ENCODE measurements around the gene MYH13. TPM values are rescaled to one million over a fixed set of nuclear protein-coding genes. Genes with fewer than 3 reads are reported as not detected.

The MYH13 gene
- total RNA-seq, 1 donor from 2014 or later = not detected

- H3K4me3 ChIP-seq = no peak overlapping the region
- no peak for DNase-seq
- no peak overlapping the region for H3K27ac ChIP-seq (replicated peaks)
- no peaks in the 10 kb centered on the region for H3K27me3 ChIP-seq (ENCODE audit: low read depth)
- no peaks in the 10 kb centered on the region for H3K36me3 ChIP-seq
- H3K4me1 ChIP-seq = no peaks in the 10 kb centered on the region
- no peaks in the 10 kb centered on the region for H3K9me3 ChIP-seq (replicated peaks)
- TF ChIP-seq, protein P1, sequence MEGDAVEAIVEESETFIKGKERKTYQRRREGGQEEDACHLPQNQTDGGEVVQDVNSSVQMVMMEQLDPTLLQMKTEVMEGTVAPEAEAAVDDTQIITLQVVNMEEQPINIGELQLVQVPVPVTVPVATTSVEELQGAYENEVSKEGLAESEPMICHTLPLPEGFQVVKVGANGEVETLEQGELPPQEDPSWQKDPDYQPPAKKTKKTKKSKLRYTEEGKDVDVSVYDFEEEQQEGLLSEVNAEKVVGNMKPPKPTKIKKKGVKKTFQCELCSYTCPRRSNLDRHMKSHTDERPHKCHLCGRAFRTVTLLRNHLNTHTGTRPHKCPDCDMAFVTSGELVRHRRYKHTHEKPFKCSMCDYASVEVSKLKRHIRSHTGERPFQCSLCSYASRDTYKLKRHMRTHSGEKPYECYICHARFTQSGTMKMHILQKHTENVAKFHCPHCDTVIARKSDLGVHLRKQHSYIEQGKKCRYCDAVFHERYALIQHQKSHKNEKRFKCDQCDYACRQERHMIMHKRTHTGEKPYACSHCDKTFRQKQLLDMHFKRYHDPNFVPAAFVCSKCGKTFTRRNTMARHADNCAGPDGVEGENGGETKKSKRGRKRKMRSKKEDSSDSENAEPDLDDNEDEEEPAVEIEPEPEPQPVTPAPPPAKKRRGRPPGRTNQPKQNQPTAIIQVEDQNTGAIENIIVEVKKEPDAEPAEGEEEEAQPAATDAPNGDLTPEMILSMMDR (IDR thresholded peaks at IDR 0.05; ENCODE audit: borderline replicate concordance) = no peak
- intact Hi-C loops (cut with micrococcal nuclease) = no loop called here
Observed at GRCh38 chr17:10415161-10415560, 42.4 kb upstream of the MYH13 start.

DNA sequence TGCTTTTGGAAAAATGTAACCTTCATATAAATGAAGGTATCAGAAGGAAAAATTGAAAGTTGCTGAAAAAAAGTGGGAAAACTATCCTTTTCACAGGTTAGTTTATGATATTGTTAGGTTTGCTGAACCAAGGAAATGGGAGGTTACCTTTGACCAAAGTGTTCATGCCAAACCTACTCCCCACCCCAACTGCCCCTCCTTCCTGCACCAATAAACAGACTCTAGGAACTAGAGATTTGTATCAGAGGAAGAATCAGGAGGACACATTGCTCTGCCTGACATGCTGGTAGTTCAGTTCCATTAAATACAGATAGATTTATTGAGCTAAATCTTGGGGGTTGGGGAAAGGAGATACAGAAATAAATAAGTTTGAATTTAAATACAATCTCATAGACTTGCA lies 30.8 kb upstream of the MYH13 start:
- H3K9me3 ChIP-seq (replicated peaks) = no peaks in the 10 kb centered on the region
- H3K27ac ChIP-seq (replicated peaks) = no peak overlapping the region
- H3K4me1 ChIP-seq = no peaks in the 10 kb centered on the region
- TF ChIP-seq, protein P1 (IDR thresholded peaks at IDR 0.05; ENCODE audit: borderline replicate concordance) = no peak
- no peak for DNase-seq
- intact Hi-C loops (cut with micrococcal nuclease) = no loop called here
- H3K4me3 ChIP-seq = no peak overlapping the region
- no peaks in the 10 kb centered on the region for H3K27me3 ChIP-seq (ENCODE audit: low read depth)
- H3K36me3 ChIP-seq = no peaks in the 10 kb centered on the region

- Histone ChIP-seq H3K4me3 (no peak overlapping the region), H3K27ac (replicated peaks) (no peak overlapping the region), H3K9me3 (replicated peaks) (no peaks in the 10 kb centered on the region), H3K4me1 (no peaks in the 10 kb centered on the region), H3K36me3 (no peaks in the 10 kb centered on the region), H3K27me3 (ENCODE audit: low read depth) (peaks cover 7% of the 10 kb centered on the region)
- intact Hi-C loops (cut with micrococcal nuclease) = no loop called here
- no peak for DNase-seq
- TF ChIP-seq, protein P1 (IDR thresholded peaks at IDR 0.05; ENCODE audit: borderline replicate concordance) = no peak
Observed at GRCh38 chr17:10398352-10398751, 25.5 kb upstream of the MYH13 start.

DNA sequence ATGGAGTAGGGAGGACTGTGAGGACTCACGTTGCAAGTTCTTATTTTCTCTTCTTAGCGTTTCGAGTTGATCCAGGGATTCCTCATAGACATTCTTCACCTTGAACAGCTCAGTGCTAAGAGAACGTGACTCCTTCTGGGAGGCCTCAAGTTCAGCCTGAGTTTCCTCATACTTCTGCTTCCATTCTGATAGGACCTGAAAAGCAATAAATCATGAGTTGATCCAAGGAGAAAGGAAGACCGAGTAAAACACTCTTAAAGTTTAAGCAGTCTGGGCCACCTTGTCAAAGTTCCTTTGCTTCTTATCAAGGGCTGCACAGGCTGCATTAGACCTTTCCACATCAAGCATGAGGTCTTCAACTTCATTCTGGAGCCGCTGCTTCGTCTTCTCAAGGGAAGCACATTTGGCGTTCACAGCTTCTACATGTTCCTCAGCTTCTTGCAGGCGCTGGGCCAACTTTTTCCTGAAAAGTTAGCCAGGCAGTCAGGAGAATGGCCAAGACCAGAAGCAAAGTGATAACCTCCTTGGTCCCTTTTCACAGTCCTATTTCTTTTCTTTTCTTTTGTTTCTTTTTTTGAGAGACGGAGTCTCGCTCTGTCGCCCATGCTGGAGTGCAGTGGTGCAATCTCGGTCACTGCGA lies 23.8 kb upstream of the MYH13 start:
- H3K9me3 ChIP-seq (replicated peaks) = no peaks in the 10 kb centered on the region
- intact Hi-C loops (cut with micrococcal nuclease) = no loop called here
- no peak overlapping the region for H3K27ac ChIP-seq (replicated peaks)
- DNase-seq = no peak
- no peaks in the 10 kb centered on the region for H3K4me1 ChIP-seq
- no peak overlapping the region for H3K4me3 ChIP-seq
- H3K27me3 ChIP-seq (ENCODE audit: low read depth) = peaks cover 13% of the 10 kb centered on the region
- TF ChIP-seq, protein P1 (IDR thresholded peaks at IDR 0.05; ENCODE audit: borderline replicate concordance) = no peak
- H3K36me3 ChIP-seq = no peaks in the 10 kb centered on the region

DNA sequence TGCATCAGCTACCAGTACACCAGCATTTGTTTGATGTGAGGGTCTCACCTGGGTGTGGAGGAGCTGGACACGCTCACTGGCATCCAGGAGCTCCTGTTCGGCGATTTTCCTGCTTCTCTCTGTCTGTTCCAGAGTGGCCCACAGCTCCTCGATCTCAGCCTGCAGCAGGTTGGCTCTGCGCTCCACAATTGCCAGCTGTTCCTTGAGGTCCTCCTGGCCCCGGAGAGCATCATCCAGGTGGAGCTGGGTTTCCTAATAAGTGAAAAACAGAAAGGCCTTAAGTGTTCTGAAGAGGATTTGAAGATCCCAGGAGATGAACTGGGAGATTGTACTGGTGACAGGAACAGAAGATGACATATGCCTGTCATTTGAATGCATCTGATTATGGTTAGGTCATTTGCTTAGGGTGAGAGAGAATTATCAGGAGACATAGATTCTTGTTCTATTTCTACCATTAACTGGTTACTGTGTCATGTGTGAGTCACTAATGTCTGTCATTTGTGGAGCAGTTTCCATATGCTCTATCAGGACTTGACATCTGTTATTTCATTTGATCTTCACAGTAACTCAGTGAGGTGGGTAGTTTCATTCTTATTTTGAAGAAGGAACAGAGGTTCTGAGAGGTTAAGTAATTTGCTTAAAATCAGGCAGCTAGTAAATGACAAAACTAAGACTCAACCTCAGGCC lies 21.5 kb upstream of the MYH13 start:
- Histone ChIP-seq H3K4me3 (no peak overlapping the region), H3K27ac (replicated peaks) (no peak overlapping the region), H3K9me3 (replicated peaks) (no peaks in the 10 kb centered on the region), H3K27me3 (ENCODE audit: low read depth) (peaks cover 20% of the 10 kb centered on the region), H3K36me3 (no peaks in the 10 kb centered on the region), H3K4me1 (no peaks in the 10 kb centered on the region)
- TF ChIP-seq, protein P1 (IDR thresholded peaks at IDR 0.05; ENCODE audit: borderline replicate concordance) = no peak
- intact Hi-C loops (cut with micrococcal nuclease) = no loop called here
- DNase-seq = no peak

Data from left ventricle myocardium inferior (tissue), 1 donor.